ENCODE results near the gene PGM1. TPM values are rescaled to one million over a fixed set of nuclear protein-coding genes. Genes with fewer than 3 reads are reported as not detected.
"Not testable (repeated sequence)": the region's sequence is repeated elsewhere in the genome, so short reads cannot be mapped to it uniquely, and the experiment has no call there.

Gene PGM1
- total and polyA plus RNA-seq, 2 of the 4 experiments (the other 2 are of a cell fraction) = 42.6 to 94.5 TPM

DNA sequence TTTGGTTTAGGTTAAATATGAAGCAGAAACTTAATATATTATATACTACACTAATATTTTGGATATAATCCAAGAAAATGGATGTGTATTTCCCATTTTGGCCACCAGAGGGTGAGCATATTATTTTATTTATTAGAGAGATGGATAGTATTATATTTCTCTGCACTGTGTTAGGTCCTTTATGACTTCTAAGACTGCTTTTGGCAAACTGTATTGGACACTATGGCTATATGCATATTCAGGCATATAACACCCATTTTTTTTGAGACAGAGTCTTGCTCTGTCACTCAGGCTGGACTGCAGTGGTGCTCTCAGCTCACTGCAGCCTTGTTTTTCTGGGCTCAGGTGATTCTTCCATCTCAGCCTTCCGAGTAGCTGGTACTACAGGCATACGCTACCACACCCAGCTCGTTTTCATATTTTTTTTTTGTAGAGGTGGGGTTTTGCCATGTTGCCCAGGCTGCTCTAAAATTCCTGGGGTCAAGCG is 17.8 kb upstream of the PGM1 start:
- no peak overlapping the region for H3K56ac ChIP-seq (ENCODE audit: extremely low read depth, insufficient read depth, low read length)
- H2BK15ac ChIP-seq (ENCODE audit: low read depth, low read length) = no peak overlapping the region
- intact Hi-C loops (cut with micrococcal nuclease) = no loop called here
- H2AFZ ChIP-seq (replicated peaks; ENCODE audit: low read length, poor library complexity) = no peak overlapping the region
- no peaks in the 10 kb centered on the region for H3K79me1 ChIP-seq (ENCODE audit: low read depth in 1 of 2, low read length in 2 of 2)
- ATAC-seq (ENCODE audit: low read depth) = 0 out of 2 replicates have a peak, but pooled peaks have one; percentile 21
- H3K4me3 ChIP-seq (ENCODE audit: insufficient read depth, low read depth, low read length) = no peak overlapping the region
- dilution Hi-C loops (cut with HindIII; ENCODE audit: low sequenced_read_pairs, unreplicated experiment) = no loop called here
- in situ Hi-C loops (cut with MboI; ENCODE audit: low sequenced_read_pairs) = no loop called here
- TF ChIP-seq RAD21 (IDR thresholded peaks at IDR 0.05; ENCODE audit: low read length) = 0 out of 2 replicates have a peak, but pooled peaks have one; percentile 15
- TF ChIP-seq, protein P1, sequence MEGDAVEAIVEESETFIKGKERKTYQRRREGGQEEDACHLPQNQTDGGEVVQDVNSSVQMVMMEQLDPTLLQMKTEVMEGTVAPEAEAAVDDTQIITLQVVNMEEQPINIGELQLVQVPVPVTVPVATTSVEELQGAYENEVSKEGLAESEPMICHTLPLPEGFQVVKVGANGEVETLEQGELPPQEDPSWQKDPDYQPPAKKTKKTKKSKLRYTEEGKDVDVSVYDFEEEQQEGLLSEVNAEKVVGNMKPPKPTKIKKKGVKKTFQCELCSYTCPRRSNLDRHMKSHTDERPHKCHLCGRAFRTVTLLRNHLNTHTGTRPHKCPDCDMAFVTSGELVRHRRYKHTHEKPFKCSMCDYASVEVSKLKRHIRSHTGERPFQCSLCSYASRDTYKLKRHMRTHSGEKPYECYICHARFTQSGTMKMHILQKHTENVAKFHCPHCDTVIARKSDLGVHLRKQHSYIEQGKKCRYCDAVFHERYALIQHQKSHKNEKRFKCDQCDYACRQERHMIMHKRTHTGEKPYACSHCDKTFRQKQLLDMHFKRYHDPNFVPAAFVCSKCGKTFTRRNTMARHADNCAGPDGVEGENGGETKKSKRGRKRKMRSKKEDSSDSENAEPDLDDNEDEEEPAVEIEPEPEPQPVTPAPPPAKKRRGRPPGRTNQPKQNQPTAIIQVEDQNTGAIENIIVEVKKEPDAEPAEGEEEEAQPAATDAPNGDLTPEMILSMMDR (conservative IDR thresholded peaks at IDR 0.05; ENCODE audit: low read depth, low read length) = peak; percentile 63
- no peak for TF ChIP-seq NFE2L2 (IDR thresholded peaks at IDR 0.05; ENCODE audit: low read depth, low read length)
- TF ChIP-seq SMC3 (IDR thresholded peaks at IDR 0.05; ENCODE audit: low read depth, low read length) = peak; percentile 36; the same call in 1 of the 2 replicates
- no peak overlapping the region for H2BK120ac ChIP-seq (ENCODE audit: low read depth, low read length)
- H3K4me1 ChIP-seq (ENCODE audit: control insufficient read depth, insufficient read depth, low read length) = no peaks in the 10 kb centered on the region
- no peak overlapping the region for H3K9ac ChIP-seq (ENCODE audit: low read depth, low read length)
- no peaks in the 10 kb centered on the region for H3K36me3 ChIP-seq (ENCODE audit: control insufficient read depth, insufficient read depth, low read length)
- no peak overlapping the region for H2AK9ac ChIP-seq (replicated peaks; ENCODE audit: low read depth, low read length, poor library complexity)
- no peak overlapping the region for H3K18ac ChIP-seq (ENCODE audit: low read depth, low read length)
- H4K91ac ChIP-seq (ENCODE audit: insufficient read depth, low read depth, low read length) = no peak overlapping the region
- no peaks in the 10 kb centered on the region for H4K20me1 ChIP-seq (ENCODE audit: insufficient read depth, low read length)
- H2BK20ac ChIP-seq (ENCODE audit: low read depth, low read length) = no peak overlapping the region
- no peaks in the 10 kb centered on the region for H3K9me3 ChIP-seq (ENCODE audit: control insufficient read depth, insufficient read depth, low read length)
- H4K8ac ChIP-seq (ENCODE audit: low read depth in 2 of 2, low read length in 2 of 2) = no peak overlapping the region
- H4K5ac ChIP-seq (ENCODE audit: low read depth, low read length) = no peak overlapping the region
- WGBS, 2 experiments (ENCODE audit: extremely low coverage in 2 of 2, insufficient read length in 1 of 2) = no CpG with 5 or more reads among the region's 4 CpGs
- H3K27ac ChIP-seq (ENCODE audit: insufficient read depth, low read length) = no peak overlapping the region
- H2AK5ac ChIP-seq (ENCODE audit: low read depth, low read length) = no peak overlapping the region
- POLR2A ChIA-PET (ENCODE audit: unreplicated experiment) = no interaction called here
- no peak overlapping the region for H3K4me2 ChIP-seq (ENCODE audit: low read depth, low read length)
- no peak overlapping the region for H3K4ac ChIP-seq (ENCODE audit: low read depth, low read length)
- H3K9me1 ChIP-seq (ENCODE audit: insufficient read depth, low read length) = no peaks in the 10 kb centered on the region
- no peak overlapping the region for H2BK5ac ChIP-seq (ENCODE audit: low read depth, low read length, poor library complexity, severe bottlenecking)
- H3K14ac ChIP-seq (replicated peaks; ENCODE audit: low read depth, low read length) = no peak overlapping the region
- CTCF ChIA-PET = interaction anchor here (0.6 to 1.0 kb wide), 5 partner anchors 14 to 1176 kb away, joined by 3 to 5 read pairs (median 3); no protein-coding TSS in a partner anchor
- no peak overlapping the region for H3K23ac ChIP-seq (ENCODE audit: low read depth, low read length)
- no peaks in the 10 kb centered on the region for H3K27me3 ChIP-seq (ENCODE audit: control insufficient read depth, insufficient read depth, low read length)
- no TSS peak for BruUV-seq (replicated peaks)
- peak; percentile 16 for DNase-seq

DNA sequence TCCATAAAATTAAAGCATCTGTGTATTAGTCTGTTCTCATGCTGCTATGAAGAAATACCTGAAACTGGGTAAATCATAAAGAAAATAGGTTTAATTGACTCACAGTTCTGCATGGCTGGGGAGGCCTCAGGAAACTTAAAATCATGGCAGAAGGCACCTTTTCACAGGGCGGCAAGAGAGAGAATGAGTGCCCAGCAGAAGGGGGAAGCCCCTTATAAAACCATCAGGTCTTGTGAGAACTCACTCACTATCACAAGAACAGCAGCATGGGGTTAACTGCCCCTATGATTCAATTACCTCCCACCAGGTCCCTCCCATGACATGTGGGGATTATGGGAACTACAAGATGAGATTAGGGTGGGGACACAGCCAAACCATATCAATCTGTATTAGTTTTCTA is 6.9 kb upstream of the PGM1 start:
- H3K4ac ChIP-seq (ENCODE audit: low read depth, low read length); H2AK9ac ChIP-seq (replicated peaks; ENCODE audit: low read depth, low read length, poor library complexity); H3K4me2 ChIP-seq (ENCODE audit: low read depth, low read length); H3K79me1 ChIP-seq (ENCODE audit: low read depth in 1 of 2, low read length in 2 of 2); H2BK120ac ChIP-seq (ENCODE audit: low read depth, low read length); DNase-seq; H4K5ac ChIP-seq (ENCODE audit: low read depth, low read length); H3K27ac ChIP-seq (ENCODE audit: insufficient read depth, low read length); H2AFZ ChIP-seq (replicated peaks; ENCODE audit: low read length, poor library complexity); H4K20me1 ChIP-seq (ENCODE audit: insufficient read depth, low read length); H3K27me3 ChIP-seq (ENCODE audit: control insufficient read depth, insufficient read depth, low read length); H4K8ac ChIP-seq (ENCODE audit: low read depth in 2 of 2, low read length in 2 of 2); H3K9me1 ChIP-seq (ENCODE audit: insufficient read depth, low read length); CTCF ChIA-PET; POLR2A ChIA-PET (ENCODE audit: unreplicated experiment); BruUV-seq (replicated peaks); H3K9ac ChIP-seq (ENCODE audit: low read depth, low read length); H3K4me1 ChIP-seq (ENCODE audit: control insufficient read depth, insufficient read depth, low read length); H2BK20ac ChIP-seq (ENCODE audit: low read depth, low read length); ATAC-seq (ENCODE audit: low read depth); intact Hi-C loops (cut with micrococcal nuclease); H3K23ac ChIP-seq (ENCODE audit: low read depth, low read length); H2BK5ac ChIP-seq (ENCODE audit: low read depth, low read length, poor library complexity, severe bottlenecking); in situ Hi-C loops (cut with MboI; ENCODE audit: low sequenced_read_pairs); H3K36me3 ChIP-seq (ENCODE audit: control insufficient read depth, insufficient read depth, low read length); H3K14ac ChIP-seq (replicated peaks; ENCODE audit: low read depth, low read length); H4K91ac ChIP-seq (ENCODE audit: insufficient read depth, low read depth, low read length); H3K18ac ChIP-seq (ENCODE audit: low read depth, low read length); H3K9me3 ChIP-seq (ENCODE audit: control insufficient read depth, insufficient read depth, low read length); dilution Hi-C loops (cut with HindIII; ENCODE audit: low sequenced_read_pairs, unreplicated experiment); H2AK5ac ChIP-seq (ENCODE audit: low read depth, low read length); H2BK15ac ChIP-seq (ENCODE audit: low read depth, low read length); H3K56ac ChIP-seq (ENCODE audit: extremely low read depth, insufficient read depth, low read length); H3K4me3 ChIP-seq (ENCODE audit: insufficient read depth, low read depth, low read length): not testable (repeated sequence)
- WGBS, 2 experiments (ENCODE audit: extremely low coverage in 2 of 2, insufficient read length in 1 of 2) = no CpG with 5 or more reads among the region's 1 CpG

Data from IMR-90 (cell line).